Measurements from ENCODE around the gene FNDC3A.

DNA sequence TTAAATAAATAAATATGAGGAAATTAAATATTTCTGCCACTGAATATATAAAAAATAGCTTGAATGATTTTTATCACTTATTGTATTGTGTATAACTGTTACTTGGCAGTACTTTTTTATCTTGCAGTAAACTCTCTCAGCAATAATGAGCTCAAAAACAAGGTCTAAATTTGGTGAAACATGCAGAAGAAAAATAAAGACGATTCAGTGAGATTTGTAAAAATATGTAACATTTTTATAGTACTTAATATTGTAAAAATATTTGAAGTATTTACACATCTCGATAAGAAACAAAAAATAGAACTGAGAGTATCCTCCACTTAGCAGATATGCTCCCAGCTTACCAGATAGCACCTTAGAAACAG lies 123.8 kb downstream of the FNDC3A start:
- TF ChIP-seq FOXA2 (IDR thresholded peaks at IDR 0.05): no peak
- TF ChIP-seq, protein P1, sequence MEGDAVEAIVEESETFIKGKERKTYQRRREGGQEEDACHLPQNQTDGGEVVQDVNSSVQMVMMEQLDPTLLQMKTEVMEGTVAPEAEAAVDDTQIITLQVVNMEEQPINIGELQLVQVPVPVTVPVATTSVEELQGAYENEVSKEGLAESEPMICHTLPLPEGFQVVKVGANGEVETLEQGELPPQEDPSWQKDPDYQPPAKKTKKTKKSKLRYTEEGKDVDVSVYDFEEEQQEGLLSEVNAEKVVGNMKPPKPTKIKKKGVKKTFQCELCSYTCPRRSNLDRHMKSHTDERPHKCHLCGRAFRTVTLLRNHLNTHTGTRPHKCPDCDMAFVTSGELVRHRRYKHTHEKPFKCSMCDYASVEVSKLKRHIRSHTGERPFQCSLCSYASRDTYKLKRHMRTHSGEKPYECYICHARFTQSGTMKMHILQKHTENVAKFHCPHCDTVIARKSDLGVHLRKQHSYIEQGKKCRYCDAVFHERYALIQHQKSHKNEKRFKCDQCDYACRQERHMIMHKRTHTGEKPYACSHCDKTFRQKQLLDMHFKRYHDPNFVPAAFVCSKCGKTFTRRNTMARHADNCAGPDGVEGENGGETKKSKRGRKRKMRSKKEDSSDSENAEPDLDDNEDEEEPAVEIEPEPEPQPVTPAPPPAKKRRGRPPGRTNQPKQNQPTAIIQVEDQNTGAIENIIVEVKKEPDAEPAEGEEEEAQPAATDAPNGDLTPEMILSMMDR (IDR thresholded peaks at IDR 0.05; ENCODE audit: low read depth, low read length, missing input control): no peak
- TF ChIP-seq, protein P2, sequence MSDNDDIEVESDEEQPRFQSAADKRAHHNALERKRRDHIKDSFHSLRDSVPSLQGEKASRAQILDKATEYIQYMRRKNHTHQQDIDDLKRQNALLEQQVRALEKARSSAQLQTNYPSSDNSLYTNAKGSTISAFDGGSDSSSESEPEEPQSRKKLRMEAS (IDR thresholded peaks at IDR 0.05): no peak
- no peak for TF ChIP-seq YY1 (IDR thresholded peaks at IDR 0.05)
- TF ChIP-seq, protein P3, sequence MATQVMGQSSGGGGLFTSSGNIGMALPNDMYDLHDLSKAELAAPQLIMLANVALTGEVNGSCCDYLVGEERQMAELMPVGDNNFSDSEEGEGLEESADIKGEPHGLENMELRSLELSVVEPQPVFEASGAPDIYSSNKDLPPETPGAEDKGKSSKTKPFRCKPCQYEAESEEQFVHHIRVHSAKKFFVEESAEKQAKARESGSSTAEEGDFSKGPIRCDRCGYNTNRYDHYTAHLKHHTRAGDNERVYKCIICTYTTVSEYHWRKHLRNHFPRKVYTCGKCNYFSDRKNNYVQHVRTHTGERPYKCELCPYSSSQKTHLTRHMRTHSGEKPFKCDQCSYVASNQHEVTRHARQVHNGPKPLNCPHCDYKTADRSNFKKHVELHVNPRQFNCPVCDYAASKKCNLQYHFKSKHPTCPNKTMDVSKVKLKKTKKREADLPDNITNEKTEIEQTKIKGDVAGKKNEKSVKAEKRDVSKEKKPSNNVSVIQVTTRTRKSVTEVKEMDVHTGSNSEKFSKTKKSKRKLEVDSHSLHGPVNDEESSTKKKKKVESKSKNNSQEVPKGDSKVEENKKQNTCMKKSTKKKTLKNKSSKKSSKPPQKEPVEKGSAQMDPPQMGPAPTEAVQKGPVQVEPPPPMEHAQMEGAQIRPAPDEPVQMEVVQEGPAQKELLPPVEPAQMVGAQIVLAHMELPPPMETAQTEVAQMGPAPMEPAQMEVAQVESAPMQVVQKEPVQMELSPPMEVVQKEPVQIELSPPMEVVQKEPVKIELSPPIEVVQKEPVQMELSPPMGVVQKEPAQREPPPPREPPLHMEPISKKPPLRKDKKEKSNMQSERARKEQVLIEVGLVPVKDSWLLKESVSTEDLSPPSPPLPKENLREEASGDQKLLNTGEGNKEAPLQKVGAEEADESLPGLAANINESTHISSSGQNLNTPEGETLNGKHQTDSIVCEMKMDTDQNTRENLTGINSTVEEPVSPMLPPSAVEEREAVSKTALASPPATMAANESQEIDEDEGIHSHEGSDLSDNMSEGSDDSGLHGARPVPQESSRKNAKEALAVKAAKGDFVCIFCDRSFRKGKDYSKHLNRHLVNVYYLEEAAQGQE (IDR thresholded peaks at IDR 0.05): no peak
- TF ChIP-seq JUND (IDR thresholded peaks at IDR 0.05): no peak
- no peak for TF ChIP-seq RAD21 (IDR thresholded peaks at IDR 0.05)
- TF ChIP-seq RXRA (IDR thresholded peaks at IDR 0.05): no peak
- TF ChIP-seq, protein P4, sequence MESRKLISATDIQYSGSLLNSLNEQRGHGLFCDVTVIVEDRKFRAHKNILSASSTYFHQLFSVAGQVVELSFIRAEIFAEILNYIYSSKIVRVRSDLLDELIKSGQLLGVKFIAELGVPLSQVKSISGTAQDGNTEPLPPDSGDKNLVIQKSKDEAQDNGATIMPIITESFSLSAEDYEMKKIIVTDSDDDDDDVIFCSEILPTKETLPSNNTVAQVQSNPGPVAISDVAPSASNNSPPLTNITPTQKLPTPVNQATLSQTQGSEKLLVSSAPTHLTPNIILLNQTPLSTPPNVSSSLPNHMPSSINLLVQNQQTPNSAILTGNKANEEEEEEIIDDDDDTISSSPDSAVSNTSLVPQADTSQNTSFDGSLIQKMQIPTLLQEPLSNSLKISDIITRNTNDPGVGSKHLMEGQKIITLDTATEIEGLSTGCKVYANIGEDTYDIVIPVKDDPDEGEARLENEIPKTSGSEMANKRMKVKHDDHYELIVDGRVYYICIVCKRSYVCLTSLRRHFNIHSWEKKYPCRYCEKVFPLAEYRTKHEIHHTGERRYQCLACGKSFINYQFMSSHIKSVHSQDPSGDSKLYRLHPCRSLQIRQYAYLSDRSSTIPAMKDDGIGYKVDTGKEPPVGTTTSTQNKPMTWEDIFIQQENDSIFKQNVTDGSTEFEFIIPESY (IDR thresholded peaks at IDR 0.05): no peak
- TF ChIP-seq, protein P5, sequence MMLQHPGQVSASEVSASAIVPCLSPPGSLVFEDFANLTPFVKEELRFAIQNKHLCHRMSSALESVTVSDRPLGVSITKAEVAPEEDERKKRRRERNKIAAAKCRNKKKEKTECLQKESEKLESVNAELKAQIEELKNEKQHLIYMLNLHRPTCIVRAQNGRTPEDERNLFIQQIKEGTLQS (IDR thresholded peaks at IDR 0.05): no peak
- TF ChIP-seq SP1 (IDR thresholded peaks at IDR 0.05): no peak
